ENCODE data around the gene GTF2IRD1.
"Not testable (repeated sequence)": the region's sequence is repeated elsewhere in the genome, so short reads cannot be mapped to it uniquely, and the experiment has no call there.

GTF2IRD1 gene

DNA sequence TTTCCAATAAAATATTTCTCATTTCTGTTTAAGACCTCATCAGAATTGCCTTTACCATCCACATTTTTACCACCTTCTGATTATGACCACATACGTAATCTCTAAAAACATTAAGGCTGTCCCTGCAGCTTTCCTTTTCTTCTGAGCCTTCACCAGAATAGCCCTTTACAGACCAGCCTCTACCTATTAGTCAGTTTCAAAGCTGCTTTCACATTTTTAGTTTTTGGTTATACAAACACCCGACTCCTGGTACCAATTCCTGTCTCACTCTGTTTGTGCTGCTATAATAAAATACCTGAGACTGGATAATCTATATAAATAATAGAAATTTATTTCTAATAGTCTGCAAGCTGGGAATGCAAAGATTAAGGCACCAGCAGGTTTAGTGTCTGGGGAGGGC lies 15.4 kb upstream of the GTF2IRD1 start:
- no peak overlapping the region for H3K4me3 ChIP-seq (ENCODE audit: low read depth, low read length)
- TF ChIP-seq, protein P1, sequence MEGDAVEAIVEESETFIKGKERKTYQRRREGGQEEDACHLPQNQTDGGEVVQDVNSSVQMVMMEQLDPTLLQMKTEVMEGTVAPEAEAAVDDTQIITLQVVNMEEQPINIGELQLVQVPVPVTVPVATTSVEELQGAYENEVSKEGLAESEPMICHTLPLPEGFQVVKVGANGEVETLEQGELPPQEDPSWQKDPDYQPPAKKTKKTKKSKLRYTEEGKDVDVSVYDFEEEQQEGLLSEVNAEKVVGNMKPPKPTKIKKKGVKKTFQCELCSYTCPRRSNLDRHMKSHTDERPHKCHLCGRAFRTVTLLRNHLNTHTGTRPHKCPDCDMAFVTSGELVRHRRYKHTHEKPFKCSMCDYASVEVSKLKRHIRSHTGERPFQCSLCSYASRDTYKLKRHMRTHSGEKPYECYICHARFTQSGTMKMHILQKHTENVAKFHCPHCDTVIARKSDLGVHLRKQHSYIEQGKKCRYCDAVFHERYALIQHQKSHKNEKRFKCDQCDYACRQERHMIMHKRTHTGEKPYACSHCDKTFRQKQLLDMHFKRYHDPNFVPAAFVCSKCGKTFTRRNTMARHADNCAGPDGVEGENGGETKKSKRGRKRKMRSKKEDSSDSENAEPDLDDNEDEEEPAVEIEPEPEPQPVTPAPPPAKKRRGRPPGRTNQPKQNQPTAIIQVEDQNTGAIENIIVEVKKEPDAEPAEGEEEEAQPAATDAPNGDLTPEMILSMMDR (IDR thresholded peaks at IDR 0.05; ENCODE audit: borderline replicate concordance, insufficient read depth, low read depth, low read length) = no peak

DNA sequence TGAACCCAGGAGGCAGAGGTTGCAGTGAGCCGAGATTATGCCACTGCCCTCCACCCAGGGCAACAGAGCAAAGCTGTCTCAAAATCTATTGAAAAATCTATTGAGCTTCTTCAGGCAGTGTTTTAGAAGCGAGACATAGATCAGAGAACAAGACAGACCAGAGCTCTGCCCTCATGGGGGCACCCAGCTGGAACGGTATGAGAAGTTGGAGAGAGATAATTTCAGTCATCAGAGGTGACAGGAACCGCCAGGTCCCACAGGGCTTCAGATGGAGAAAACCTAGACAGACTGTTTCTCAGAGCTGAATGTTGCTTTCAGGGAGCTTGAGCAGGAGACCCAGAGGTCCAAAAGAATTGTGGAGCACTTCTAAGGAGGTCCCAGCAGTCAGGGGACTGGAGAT lies 14.2 kb upstream of the GTF2IRD1 start:
- TF ChIP-seq, protein P1 (IDR thresholded peaks at IDR 0.05; ENCODE audit: borderline replicate concordance, insufficient read depth, low read depth, low read length) = no peak
- H3K4me3 ChIP-seq (ENCODE audit: low read depth, low read length) = no peak overlapping the region

DNA sequence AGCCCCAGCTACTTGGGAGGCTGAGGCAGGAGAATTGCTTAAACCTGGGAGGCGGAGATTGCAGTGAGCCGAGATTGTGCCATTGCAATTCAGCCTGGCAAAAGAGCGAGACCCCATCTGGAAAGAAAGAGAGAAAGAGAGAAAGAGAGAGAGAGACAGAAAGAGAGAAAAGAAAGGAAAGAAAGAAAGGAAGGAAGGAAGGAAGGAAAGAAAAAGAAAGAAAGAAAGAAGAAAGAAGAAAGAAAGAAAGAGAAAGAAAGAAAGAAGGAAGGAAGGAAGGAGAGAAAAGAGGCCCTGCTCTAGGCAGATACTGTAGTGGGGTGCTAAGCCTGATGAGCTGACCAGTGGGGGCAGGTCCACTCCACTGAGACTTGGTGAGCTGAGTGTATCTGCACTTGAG lies 13.6 kb upstream of the GTF2IRD1 start:
- H3K4me3 ChIP-seq (ENCODE audit: low read depth, low read length) = not testable (repeated sequence)

DNA sequence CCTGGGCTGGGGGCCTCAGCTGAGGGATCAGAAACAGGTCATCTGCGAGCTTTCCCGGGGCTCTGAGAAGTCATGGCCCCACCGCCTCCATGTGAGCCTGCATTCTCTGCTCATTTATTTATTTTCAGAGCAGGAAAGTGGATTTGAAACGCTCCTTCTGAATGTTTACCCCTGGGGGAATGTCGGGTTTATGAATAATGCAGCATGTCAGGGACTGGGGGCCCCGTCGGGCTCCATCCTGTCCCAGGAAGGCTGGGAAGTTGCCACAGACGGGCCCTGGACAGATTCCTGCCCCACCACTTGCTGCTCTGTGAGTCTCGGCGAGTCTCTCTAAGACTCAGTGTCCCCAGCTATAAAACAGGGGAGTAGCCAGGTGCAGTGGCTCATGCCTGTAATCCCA lies 11.9 kb upstream of the GTF2IRD1 start:
- TF ChIP-seq, protein P1 (IDR thresholded peaks at IDR 0.05; ENCODE audit: borderline replicate concordance, insufficient read depth, low read depth, low read length) = no peak

DNA sequence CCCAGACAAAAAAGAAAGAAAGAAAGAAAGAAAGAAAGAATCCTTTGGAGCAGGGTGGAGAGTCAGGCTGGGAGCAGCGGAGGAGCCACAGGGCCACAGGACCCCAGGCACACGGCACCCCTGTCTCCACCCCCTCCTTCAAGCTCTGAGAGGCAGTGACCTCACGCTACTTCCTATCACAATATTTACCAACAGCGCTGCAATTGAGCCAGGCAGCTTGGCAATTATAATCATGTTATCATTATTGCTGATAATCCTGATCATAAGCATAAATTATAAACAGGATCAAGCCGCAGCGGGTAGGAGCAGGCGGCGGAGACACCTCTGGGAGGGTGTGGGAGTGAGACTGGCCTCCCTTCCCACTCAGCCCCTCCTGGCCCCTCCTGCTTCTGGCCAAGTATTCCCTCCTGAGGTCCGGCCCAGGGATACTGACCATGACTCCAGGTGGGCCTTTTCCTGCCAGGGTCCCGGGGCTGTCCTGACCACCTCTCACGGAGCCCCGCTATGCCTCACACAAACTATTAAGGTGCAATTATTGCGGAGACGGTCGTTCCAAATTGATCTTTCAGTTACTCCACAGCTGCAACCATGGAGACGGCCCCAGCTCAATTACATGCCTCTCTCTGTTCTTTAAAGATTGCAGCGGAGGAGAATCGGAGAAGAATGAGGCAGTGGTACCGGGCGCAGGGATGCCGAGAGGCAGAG lies 10.0 kb upstream of the GTF2IRD1 start:
- no peak overlapping the region for H3K4me3 ChIP-seq (ENCODE audit: low read depth, low read length)
- TF ChIP-seq, protein P1 (IDR thresholded peaks at IDR 0.05; ENCODE audit: borderline replicate concordance, insufficient read depth, low read depth, low read length) = no peak

More for the DNA sequence above, 11.9 kb upstream of the GTF2IRD1 start:
- H3K4me3 ChIP-seq (ENCODE audit: low read depth, low read length) = no peak overlapping the region

DNA sequence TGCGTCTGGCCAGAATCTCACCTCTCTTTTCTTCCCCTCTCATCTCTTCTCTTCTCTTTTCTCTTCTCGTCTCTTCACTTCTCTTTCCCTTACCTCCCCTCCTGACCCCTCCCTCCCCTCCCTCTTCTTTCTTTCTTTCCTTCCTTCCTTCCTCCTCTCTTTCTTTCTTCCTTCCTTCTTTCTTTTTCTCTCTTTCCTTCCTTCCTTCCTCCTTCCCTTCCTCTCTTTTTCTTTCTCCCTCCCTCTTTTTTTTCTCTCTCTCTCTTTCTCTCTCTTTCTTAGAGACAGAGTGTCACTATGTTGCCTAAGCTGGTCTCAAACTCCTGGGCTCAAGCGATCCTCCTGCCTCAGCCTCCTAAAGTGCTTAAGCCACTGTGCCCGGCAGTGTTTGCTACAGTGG lies 4.6 kb upstream of the GTF2IRD1 start:
- TF ChIP-seq, protein P1 (IDR thresholded peaks at IDR 0.05; ENCODE audit: borderline replicate concordance, insufficient read depth, low read depth, low read length) = no peak
- no peak overlapping the region for H3K4me3 ChIP-seq (ENCODE audit: low read depth, low read length)

DNA sequence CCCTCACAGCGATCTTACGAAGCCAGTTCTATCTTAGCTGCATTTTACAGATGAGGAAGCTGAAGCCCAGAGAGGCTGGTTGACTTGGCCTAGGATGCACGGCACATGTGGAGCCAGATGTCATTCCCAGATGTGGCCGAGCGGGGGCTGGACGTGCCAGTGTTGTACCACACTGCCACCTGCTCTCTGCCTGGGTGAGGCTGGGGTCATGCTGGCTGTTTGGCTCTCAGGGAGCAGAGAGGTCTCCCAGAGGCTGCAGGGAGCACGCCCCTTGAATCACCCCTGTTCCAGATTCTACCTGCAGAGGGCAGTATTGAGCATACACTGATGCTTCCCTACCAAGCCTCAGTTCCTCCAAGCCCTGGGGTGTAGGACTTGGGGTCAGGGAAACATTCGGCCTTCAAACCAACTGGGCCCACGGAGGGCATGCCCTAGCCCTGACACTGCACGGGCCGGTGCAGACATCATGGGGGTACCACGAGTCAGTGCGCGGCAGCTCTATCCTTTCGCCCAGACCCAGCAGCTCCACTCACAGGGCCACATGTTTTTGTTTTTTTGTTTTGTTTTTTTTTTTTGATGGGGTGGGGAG lies 3.8 kb upstream of the GTF2IRD1 start:
- H3K4me3 ChIP-seq (ENCODE audit: low read depth, low read length) = no peak overlapping the region

More for the DNA sequence above, 3.8 kb upstream of the GTF2IRD1 start:
- TF ChIP-seq, protein P1 (IDR thresholded peaks at IDR 0.05; ENCODE audit: borderline replicate concordance, insufficient read depth, low read depth, low read length) = peak; percentile 91
